NCI-H1105 treated with DMSO at 0.1 percent for 48 hours (cell line): Measurements from ENCODE around the gene DPYSL5.
A peak's percentile ranks its signal among the peaks of the same experiment; 100 is the strongest.

Source experiments
- DNase-seq: peaks from one replicate; lab custom pipeline; 2025; lab: John Stamatoyannopoulos, UW

The DPYSL5 gene

GRCh38 chr2:26968001-26968400, 120.1 kb downstream of the DPYSL5 start:
- no peak for DNase-seq

GRCh38 chr2:26969077-26969844, 121.3 kb downstream of the DPYSL5 start:
- no peak for DNase-seq

- DNase-seq, result peak; percentile 95
Measured at GRCh38 chr2:26970244-26970927, 122.5 kb downstream of the DPYSL5 start, which contains the start of gene MAPRE3. TSS of gene MAPRE3 (plus strand) at chr2:26970637. CDS start at chr2:27022219, 51,582 bp downstream.

- peak; percentile 4 for DNase-seq
Measured at GRCh38 chr2:26970928-26971627, 123.1 kb downstream of the DPYSL5 start.

GRCh38 chr2:26971911-26972786, 124.2 kb downstream of the DPYSL5 start:
- DNase-seq, result no peak

GRCh38 chr2:26974352-26974751, 126.4 kb downstream of the DPYSL5 start:
- no peak for DNase-seq

GRCh38 chr2:26975102-26975501, 127.2 kb downstream of the DPYSL5 start:
- no peak for DNase-seq

- DNase-seq, result no peak
Measured at GRCh38 chr2:26975656-26976055, 127.7 kb downstream of the DPYSL5 start.

- DNase-seq, result no peak
Measured at GRCh38 chr2:26976237-26976636, 128.3 kb downstream of the DPYSL5 start.

- DNase-seq, result no peak
Measured at GRCh38 chr2:26977012-26977411, 129.1 kb downstream of the DPYSL5 start.

- peak; percentile 61 for DNase-seq
Measured at GRCh38 chr2:26978061-26978596, 130.2 kb downstream of the DPYSL5 start.

GRCh38 chr2:26979741-26980140, 131.8 kb downstream of the DPYSL5 start:
- DNase-seq, result no peak

GRCh38 chr2:26980971-26981370, 133.0 kb downstream of the DPYSL5 start:
- DNase-seq, result no peak

GRCh38 chr2:26982102-26982742, 134.3 kb downstream of the DPYSL5 start:
- peak; percentile 94 for DNase-seq

GRCh38 chr2:26983746-26984145, 135.8 kb downstream of the DPYSL5 start:
- DNase-seq, result no peak

GRCh38 chr2:26985807-26986206, 137.9 kb downstream of the DPYSL5 start:
- no peak for DNase-seq

GRCh38 chr2:26986576-26986975, 138.6 kb downstream of the DPYSL5 start:
- DNase-seq, result no peak

GRCh38 chr2:26988058-26988860, 140.3 kb downstream of the DPYSL5 start:
- DNase-seq, result no peak

GRCh38 chr2:26989156-26989555, 141.2 kb downstream of the DPYSL5 start:
- DNase-seq, result no peak

- no peak for DNase-seq
Measured at GRCh38 chr2:26991717-26992116, 143.8 kb downstream of the DPYSL5 start.
